IPS DF 6.9 (cell line): ENCODE results near the gene FAM72C.
"Not testable (repeated sequence)": the region's sequence is repeated elsewhere in the genome, so short reads cannot be mapped to it uniquely, and the experiment has no call there.

Experiments
- DNase-seq: peaks from one replicate; pipeline ENCODE4 v3.0.0-alpha.2; 2013; ENCODE audit warnings: low read depth, low spot score
- H3K27ac ChIP-seq: one replicate; pipeline ENCODE4 v1.5.1; 2013; ENCODE audit warnings: low read length, control low read depth
- H3K27me3 ChIP-seq: 2 replicates; pipeline ENCODE4 v1.6.1; 2013; ENCODE audit warnings: mild to moderate bottlenecking, low read length; ENCODE audit not compliant: control insufficient read depth, insufficient read depth
- H3K36me3 ChIP-seq: 2 replicates; pipeline ENCODE4 v1.6.1; 2013; ENCODE audit warnings: low read length; ENCODE audit not compliant: control insufficient read depth, insufficient read depth
- H3K4me1 ChIP-seq: 2 replicates; pipeline ENCODE4 v1.6.1; 2013; ENCODE audit warnings: low read length; ENCODE audit not compliant: control insufficient read depth, insufficient read depth
- H3K4me3 ChIP-seq: 2 replicates; pipeline ENCODE4 v1.5.1; 2013; ENCODE audit warnings: mild to moderate bottlenecking, low read length
- H3K9me3 ChIP-seq: 2 replicates; pipeline ENCODE4 v1.6.1; 2013; ENCODE audit warnings: low read length, inconsistent platforms; ENCODE audit not compliant: control insufficient read depth, insufficient read depth
- WGBS: extraction: QIAGEN DNeasy Blood & Tissue Kit; methylation state at CpG from one replicate; pipeline ENCODE4 v1.1.7; 2013; ENCODE audit warnings: mixed read lengths, missing lambda C conversion rate; ENCODE audit not compliant: insufficient read length, insufficient coverage; 5-methylcytosine and 5-hydroxymethylcytosine counted together

FAM72C gene

DNA sequence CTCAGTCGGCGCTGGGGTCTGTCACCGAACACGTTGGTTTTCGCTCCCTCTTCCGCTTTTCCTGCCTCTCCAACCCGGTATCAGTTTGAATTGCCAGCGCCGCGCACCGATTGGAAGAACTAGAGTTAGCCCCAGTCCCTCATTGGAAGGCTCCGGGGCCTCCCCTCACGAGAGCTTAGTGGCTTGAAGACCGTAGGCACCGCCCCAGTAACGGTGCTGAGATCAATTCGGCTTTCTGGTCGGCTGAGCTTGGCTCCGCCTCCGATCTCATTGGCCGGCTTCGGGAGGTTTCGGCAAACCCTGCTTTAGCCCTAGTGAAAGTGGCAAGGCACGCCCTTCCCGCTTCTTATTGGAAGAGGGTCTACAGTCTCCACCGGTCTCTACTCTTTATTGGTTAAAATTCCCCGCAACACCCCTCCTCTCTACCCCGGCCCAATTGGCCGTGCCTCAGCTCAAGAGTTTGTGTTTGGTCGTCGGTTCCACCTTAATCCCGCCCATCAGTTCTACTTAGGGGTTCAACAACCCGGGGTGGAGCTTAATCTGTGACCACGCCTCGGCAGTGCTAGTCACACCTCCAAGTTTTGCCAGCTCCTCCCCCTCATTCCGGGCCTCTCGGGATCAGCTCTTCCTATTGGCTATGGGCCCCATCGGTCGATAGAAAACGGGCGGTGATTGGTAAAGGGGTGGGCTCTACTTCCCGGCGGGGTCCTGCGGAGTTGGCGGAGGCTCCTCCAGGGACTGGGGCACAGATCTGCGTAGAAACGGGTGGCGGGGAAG is at the start of gene FAM72C:
TSS of gene FAM72C (minus strand) at position 63 of the 777 bp plus-strand sequence. CDS start 845 bp downstream, outside the sequence.
- not testable (repeated sequence) for DNase-seq, H3K27me3 ChIP-seq, H3K4me3 ChIP-seq, H3K9me3 ChIP-seq, H3K27ac ChIP-seq, H3K4me1 ChIP-seq, H3K36me3 ChIP-seq
- WGBS, result no CpG with 5 or more reads among the region's 48 CpGs

DNA sequence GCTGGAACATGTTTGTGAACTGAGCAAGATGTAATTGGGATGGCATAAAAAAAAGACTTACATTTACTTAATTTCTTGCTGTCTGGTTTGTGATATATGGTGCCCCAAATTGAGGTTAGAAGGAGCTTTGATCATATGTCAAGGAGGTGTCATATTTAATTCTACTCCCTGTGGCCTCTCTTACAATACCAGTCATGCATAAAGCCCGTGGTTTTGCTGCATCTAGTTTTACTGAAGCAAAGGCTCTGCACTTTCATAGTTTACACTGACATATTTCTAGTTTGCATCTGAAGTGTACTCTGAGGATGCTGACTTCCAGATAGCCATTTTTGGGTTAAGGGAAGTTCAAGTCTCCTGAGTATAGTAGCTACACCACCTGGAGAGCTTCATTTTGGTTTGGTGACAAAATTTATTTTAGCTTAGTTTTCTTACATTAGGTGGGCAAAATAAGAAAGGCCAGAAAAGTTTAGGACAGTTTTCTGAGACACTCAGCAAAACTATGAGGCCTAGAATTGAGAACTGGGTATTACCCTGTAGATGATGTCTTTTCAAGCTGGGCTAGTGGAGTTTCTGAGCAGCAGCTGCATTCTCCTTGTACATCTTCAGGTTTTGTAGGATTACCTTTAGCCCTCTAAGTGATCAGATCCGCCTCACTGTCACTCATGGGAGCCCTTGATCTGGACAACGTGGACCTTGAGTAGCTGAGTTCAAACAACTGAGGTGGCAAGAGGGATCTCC is 48.4 kb upstream of the FAM72C start:
- no CpG with 5 or more reads among the region's 3 CpGs for WGBS
- H3K27me3 ChIP-seq, H3K9me3 ChIP-seq, H3K36me3 ChIP-seq, DNase-seq, H3K27ac ChIP-seq, H3K4me3 ChIP-seq, H3K4me1 ChIP-seq: not testable (repeated sequence)

DNA sequence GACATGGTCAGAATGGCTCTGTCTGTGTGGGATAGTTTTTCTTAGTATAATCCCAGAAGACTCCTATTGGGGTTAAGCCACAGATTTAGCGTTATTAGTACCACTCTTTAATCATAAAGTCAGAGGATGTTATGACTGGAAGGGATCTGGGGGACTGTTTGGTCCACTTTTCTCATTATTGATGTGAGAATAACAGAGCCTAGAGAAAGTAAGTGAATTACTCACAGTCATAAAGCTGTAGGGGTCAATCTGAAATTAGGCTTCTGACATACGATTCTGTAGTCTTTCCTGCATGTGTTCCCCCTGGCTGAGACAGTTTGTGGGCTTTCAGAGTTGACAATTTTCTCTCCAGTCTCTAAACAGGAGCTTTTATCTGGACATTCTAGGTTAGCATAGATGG is 47.3 kb upstream of the FAM72C start:
- not testable (repeated sequence) for H3K4me1 ChIP-seq, H3K27ac ChIP-seq, DNase-seq, H3K9me3 ChIP-seq, H3K27me3 ChIP-seq, H3K4me3 ChIP-seq, H3K36me3 ChIP-seq
- no CpG with 5 or more reads among the region's 2 CpGs for WGBS

DNA sequence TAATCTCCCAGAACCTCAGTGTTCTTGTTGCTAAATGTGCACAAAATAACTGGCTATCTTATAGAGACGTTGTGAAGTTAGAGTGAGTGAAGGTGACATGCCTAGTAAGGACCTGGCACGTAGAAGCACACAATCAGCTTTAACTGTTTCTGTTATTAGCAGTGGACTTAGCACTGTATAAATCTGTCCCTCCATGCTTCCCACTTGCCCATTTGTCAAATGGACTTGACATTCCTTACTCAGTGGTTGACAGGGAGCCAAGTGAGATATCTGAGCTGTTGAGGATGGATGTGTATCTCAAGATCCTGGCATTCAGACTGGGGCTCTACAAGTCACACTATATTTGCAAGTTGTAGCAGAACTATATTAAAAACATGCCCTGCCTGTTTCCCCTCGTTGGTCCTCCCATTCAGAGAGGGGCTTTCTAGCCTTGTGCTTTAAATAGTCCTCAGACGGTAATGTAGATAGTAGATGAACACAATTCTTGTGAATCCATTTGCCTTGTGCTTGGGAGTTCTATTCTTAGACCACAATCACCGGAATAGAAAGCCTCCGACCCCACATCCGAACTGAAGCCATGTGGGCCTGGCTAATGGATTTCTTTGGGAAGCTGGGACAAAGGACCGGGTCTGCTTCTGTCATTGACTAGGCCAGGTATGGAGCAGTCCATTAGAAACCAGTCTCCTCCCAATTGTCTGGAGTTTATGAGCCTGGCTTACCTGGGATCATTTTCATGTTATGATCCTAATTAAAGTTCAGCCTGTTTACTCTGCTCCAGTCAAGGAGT is 43.6 kb upstream of the FAM72C start:
- H3K27ac ChIP-seq, H3K4me1 ChIP-seq, H3K9me3 ChIP-seq, H3K27me3 ChIP-seq, H3K4me3 ChIP-seq, H3K36me3 ChIP-seq, DNase-seq: not testable (repeated sequence)
- no CpG with 5 or more reads among the region's 8 CpGs for WGBS

DNA sequence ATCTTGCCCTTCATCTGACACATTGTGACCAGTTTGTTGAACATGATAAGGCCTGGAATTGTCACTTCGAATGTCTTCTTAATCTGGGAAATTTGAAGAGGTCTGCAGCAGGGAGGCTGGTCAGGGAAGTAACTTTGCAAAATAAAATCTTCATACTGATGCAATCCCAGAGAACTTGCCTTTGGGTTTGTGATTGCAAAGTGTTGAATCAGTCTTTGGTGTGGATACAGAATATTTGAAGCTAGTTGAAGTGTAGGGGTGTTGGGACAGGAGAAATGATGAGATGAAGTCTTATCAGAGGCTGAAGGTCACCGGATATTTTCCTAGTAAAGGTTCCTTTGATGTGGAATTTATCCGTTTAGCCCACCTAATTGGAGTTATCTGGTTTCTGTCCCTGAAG is 42.7 kb upstream of the FAM72C start:
- not testable (repeated sequence) for H3K27me3 ChIP-seq, DNase-seq, H3K27ac ChIP-seq, H3K36me3 ChIP-seq, H3K4me3 ChIP-seq, H3K4me1 ChIP-seq, H3K9me3 ChIP-seq
- no CpG with 5 or more reads among the region's 3 CpGs for WGBS

DNA sequence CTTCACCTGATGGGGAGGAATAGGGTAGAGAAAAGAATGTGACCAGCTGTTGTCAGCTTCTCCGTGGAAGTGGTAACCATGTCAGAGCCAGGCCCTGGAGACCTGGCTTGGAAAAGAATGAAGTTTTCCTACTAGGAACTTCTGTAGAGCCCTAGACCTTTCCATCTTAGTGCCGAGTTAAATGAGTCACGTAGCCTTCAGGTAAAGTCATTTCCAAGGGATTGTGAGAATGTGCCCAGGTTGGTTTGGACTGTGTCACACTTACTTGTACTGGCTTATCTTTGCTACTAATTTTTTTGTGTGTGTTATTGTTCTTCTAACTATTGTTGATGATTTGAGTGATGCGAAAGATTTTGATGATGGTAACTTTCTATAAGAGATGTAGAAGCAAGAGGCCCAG is 42.3 kb upstream of the FAM72C start:
- WGBS, result no CpG with 5 or more reads among the region's 4 CpGs
- not testable (repeated sequence) for H3K27me3 ChIP-seq, H3K4me1 ChIP-seq

DNA sequence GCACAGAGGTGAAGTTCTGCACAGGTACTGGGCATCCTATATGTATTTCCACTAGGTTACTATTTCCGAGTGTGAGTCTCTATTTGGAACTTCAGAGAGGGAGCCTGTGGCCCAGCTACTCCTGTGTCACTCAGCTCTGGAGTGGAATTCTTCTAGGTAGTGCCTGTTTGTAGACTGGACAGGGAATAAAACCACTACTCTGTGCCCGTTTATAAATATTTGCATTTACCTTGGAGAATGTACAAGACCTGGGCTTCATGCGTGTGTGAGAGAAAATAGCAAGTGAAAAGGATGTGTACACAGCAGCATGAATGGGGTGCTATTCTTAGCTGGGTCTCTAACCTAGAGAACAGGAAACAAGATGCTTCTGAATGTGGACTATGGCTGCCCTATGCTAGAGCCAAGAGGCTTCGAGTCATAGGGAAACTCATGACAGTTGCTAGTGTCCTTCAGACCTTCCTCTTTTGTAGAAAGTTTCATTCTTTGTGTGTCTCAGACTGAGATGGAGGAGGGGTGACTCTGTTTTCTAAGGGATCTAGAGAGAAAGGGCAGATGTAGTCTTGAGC is 40.5 kb upstream of the FAM72C start:
- WGBS, result no CpG with 5 or more reads among the region's 4 CpGs
- H3K4me1 ChIP-seq, H3K27ac ChIP-seq, DNase-seq, H3K4me3 ChIP-seq, H3K9me3 ChIP-seq, H3K36me3 ChIP-seq, H3K27me3 ChIP-seq: not testable (repeated sequence)

More for the DNA sequence above, 42.3 kb upstream of the FAM72C start:
- not testable (repeated sequence) for H3K27ac ChIP-seq, DNase-seq, H3K36me3 ChIP-seq, H3K4me3 ChIP-seq, H3K9me3 ChIP-seq

DNA sequence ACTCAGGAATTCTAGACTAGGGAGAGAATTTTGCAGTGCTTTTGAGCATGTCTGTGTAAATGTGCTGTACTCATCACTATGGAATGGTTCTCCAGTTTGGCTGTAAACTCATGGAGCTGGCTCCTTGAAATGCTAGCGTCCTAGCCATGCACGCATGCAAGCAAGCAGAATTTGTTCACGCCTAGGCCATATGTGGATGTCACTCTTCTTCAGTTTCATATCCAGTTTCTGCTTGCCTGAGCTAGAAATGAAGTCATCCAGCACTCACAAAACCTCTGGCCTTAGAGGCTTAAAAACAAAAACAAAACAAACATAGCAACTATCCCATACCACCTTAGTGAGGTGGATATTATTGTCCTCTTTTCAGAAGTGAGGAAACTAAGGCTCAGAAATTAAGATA is 37.6 kb upstream of the FAM72C start:
- not testable (repeated sequence) for H3K4me1 ChIP-seq, DNase-seq, H3K9me3 ChIP-seq, H3K4me3 ChIP-seq, H3K27ac ChIP-seq, H3K36me3 ChIP-seq, H3K27me3 ChIP-seq
- WGBS, result no CpG with 5 or more reads among the region's 3 CpGs

DNA sequence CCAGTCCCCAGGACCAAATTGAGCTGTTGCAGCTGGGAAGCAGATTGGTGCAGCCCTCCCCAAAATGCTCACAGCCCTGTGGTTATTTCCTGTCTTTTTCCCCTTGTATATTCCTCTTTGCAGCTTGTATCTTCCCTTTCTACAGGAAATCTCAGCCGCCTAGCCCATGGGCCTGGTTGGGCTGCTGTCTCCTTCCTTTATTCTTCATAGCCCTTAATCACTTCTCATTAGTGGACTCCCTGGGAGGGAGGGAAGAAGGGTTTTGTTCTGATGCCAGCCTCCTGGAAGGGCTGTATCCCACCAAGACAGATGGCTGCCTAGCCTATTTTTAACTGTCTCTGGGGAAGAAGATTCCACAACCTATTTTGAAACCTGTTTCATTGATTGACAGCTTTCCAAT is 32.5 kb upstream of the FAM72C start:
- H3K9me3 ChIP-seq, H3K27me3 ChIP-seq, DNase-seq, H3K27ac ChIP-seq, H3K4me1 ChIP-seq, H3K36me3 ChIP-seq, H3K4me3 ChIP-seq: not testable (repeated sequence)
- WGBS, result no CpG with 5 or more reads among the region's 1 CpG

DNA sequence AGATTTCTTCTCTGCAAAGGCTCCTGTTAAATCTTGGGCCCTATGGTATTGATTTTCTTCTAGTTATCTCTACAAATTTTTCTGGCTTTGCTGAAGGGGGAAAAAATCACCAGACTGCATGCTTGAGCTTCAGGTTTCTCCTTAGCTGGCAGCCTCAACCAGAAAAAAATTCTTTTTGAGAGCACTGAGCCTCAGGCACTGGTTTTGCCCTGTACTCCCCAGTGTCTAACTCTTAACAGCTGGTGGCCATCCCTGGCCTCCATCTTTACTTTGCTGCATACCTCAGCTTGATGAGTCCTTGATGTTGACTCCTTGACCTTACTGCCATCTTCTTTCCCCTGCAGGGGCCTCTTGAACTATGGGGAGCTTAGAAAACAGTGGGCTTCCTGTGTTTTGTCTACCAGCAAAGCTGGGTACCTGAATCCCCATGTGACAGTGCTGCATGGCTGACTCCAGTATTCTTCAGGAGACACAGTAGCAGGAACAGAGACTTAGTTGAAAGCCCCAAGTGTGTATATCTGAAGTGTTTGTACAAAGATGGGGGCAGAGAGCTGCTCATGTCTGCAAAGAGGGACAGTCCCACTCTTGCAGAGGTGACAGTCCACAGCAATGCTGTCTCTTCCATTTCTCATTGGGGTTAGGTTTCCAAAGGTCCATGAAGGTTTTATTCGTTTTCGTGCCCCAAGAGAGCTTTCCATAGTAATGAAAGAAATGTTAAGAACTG is 31.7 kb upstream of the FAM72C start:
- not testable (repeated sequence) for H3K36me3 ChIP-seq, H3K9me3 ChIP-seq, H3K27ac ChIP-seq, H3K4me3 ChIP-seq, H3K27me3 ChIP-seq, H3K4me1 ChIP-seq, DNase-seq
- WGBS, result no CpG with 5 or more reads among the region's 2 CpGs
